ENCODE results near the gene PFKFB1.

PFKFB1 gene

DNA sequence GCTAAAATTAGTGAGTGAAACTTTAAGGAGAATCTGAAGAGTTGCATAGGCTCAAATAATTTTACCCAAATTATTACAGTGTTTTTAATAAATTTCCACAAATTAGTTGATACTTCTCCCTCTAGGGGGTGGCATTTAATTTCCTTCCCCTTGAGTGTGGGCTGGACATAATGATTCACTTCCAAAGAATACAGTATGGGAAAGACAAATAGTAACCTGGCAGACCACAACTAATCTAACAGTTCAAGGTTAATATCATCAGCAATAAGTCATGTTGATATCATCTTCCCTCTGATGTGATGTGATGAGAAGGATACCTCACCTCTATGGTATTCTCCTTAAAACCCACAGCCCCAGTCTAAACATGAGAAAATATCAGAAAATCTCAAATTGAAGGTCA is 15.5 kb downstream of the PFKFB1 start:
- H3K9me3 Mint-ChIP-seq: no peaks in the 10 kb centered on the region
- H3K27ac Mint-ChIP-seq (ENCODE audit: low read depth): no peak overlapping the region
- no peak overlapping the region for H3K4me3 Mint-ChIP-seq
- peaks cover 23% of the 10 kb centered on the region for H3K27me3 Mint-ChIP-seq
- H3K4me1 Mint-ChIP-seq: no peaks in the 10 kb centered on the region
- no peak for ATAC-seq (replicated peaks; ENCODE audit: extremely low read depth, poor library complexity, severe bottlenecking)
- no peaks in the 10 kb centered on the region for H3K36me3 Mint-ChIP-seq (ENCODE audit: insufficient read depth)
- DNase-seq (ENCODE audit: low spot score in 2 of 2): no peak

DNA sequence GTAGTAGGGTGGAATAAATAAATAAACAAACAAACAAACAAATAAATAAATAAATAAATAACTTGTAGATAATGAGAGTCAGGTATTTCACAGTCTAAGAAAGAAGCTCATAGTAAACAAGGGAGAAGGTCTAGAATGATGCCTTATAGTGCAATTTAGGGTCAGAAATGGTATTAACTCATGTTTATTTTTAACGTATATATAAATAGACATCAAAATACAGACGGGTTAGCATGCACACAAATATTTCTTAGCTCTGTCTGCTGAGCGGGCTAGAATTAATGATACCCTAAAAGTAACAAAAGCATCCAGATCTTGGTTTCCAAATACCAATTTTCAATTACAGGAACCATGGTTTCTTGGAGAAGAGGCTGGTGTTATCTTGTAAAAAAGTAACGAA is 16.6 kb downstream of the PFKFB1 start:
- Mint-ChIP-seq H3K4me1 (no peaks in the 10 kb centered on the region), H3K27me3 (peaks cover 32% of the 10 kb centered on the region), H3K36me3 (ENCODE audit: insufficient read depth) (no peaks in the 10 kb centered on the region), H3K4me3 (no peak overlapping the region), H3K27ac (ENCODE audit: low read depth) (no peak overlapping the region), H3K9me3 (no peaks in the 10 kb centered on the region)
- DNase-seq (ENCODE audit: low spot score in 2 of 2) (no peak), ATAC-seq (replicated peaks; ENCODE audit: extremely low read depth, poor library complexity, severe bottlenecking) (no peak)

DNA sequence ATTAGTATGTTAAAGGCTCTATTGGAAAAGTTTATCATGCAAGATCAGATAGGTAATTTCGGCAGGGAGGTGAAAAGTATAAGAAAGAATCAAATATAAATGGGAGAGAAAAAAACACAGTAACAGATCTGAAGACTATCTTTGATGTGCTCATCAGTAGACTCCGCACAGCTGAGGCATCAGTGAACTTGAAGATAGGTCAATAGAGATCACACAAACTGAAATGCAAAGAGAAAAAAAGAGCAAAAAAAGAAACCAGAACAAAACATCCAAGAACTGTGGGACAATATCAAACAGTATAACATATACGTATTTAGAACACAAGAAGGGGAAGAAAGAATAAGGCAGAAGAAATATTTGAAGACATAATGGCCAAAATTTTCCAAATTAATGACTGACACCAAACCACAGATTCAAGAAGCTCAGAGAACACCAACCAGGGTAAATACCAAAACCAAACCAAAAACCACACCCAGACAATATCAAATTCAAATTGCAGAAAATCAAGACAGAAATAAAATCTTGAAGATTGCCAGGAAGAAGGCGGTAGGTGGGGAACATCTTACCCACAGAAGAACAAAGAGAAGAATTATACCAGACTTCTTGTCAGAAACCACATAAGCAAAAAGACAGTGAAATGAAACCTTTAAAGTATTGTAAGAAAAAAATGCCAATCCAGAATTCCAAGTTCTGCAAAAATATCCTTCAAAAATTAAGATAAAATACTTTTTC is 29.1 kb downstream of the PFKFB1 start:
- H3K27ac Mint-ChIP-seq (ENCODE audit: low read depth): peak overlapping the region; percentile 17
- ATAC-seq (replicated peaks; ENCODE audit: extremely low read depth, poor library complexity, severe bottlenecking) (no peak), DNase-seq (ENCODE audit: low spot score in 2 of 2) (no peak)
- no peaks in the 10 kb centered on the region for H3K9me3 Mint-ChIP-seq
- H3K4me3 Mint-ChIP-seq: no peak overlapping the region
- peaks cover 8% of the 10 kb centered on the region for H3K4me1 Mint-ChIP-seq
- H3K36me3 Mint-ChIP-seq (ENCODE audit: insufficient read depth): peaks cover 5% of the 10 kb centered on the region
- H3K27me3 Mint-ChIP-seq: no peaks in the 10 kb centered on the region

DNA sequence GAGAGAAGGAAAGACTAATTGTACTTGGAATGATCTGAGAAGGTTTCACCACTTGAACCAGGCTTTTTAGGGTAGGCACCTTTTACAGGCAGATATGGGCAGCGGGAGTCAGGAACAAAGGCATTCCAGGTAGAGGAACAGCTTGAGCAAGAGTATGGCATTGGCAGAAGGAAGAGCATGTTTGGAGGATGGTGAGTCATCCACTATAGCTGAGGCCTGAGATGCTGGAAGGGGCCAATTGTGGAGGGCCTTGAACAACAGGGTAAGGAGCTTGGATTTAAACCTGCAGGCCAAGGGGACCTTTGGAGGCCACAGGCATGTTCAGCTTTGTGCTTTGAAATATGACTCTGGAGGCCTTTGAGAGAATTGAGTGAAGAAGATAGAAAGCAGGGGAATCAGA is 32.2 kb downstream of the PFKFB1 start:
- DNase-seq (ENCODE audit: low spot score in 2 of 2) (no peak), ATAC-seq (replicated peaks; ENCODE audit: extremely low read depth, poor library complexity, severe bottlenecking) (no peak)
- Mint-ChIP-seq H3K27ac (ENCODE audit: low read depth) (no peak overlapping the region), H3K27me3 (no peaks in the 10 kb centered on the region), H3K4me1 (peaks cover 8% of the 10 kb centered on the region), H3K36me3 (ENCODE audit: insufficient read depth) (peaks cover 5% of the 10 kb centered on the region), H3K4me3 (no peak overlapping the region), H3K9me3 (no peaks in the 10 kb centered on the region)

DNA sequence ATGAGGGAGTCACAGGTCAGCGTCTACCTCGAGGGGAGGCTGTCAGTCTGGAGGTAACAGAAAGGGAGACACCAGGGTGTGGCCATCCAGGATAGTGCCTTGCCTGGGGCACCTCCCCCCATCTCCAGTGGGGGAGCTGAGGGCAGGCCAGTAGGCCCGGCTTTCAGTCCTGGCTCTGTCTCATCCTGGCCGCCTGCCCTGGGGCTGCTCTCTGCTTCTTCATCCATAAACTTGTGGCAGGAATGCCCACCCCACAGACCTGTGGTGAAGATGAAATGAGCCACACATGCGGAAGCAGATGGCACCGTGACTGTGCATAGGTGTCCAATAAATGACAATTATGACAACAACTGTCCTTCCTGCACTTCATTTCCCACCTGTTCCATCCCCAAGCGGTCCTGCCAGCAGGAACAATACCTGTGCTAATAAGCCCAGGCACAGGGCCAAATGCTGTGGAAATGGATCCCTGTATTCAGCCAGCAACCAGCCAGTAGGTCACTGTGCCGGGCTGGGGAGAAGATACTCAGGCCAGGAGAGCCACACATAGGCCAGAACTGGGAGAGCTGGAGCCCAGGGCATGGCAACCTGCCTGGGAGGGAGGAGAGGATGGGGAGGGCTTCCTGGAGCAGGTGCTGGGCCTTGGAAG is 43.1 kb downstream of the PFKFB1 start:
- Mint-ChIP-seq H3K4me1 (no peaks in the 10 kb centered on the region), H3K4me3 (no peak overlapping the region), H3K27me3 (no peaks in the 10 kb centered on the region), H3K9me3 (no peaks in the 10 kb centered on the region), H3K27ac (ENCODE audit: low read depth) (no peak overlapping the region), H3K36me3 (ENCODE audit: insufficient read depth) (peaks cover 2% of the 10 kb centered on the region)
- no peak for DNase-seq (ENCODE audit: low spot score in 2 of 2)
- no peak for ATAC-seq (replicated peaks; ENCODE audit: extremely low read depth, poor library complexity, severe bottlenecking)

DNA sequence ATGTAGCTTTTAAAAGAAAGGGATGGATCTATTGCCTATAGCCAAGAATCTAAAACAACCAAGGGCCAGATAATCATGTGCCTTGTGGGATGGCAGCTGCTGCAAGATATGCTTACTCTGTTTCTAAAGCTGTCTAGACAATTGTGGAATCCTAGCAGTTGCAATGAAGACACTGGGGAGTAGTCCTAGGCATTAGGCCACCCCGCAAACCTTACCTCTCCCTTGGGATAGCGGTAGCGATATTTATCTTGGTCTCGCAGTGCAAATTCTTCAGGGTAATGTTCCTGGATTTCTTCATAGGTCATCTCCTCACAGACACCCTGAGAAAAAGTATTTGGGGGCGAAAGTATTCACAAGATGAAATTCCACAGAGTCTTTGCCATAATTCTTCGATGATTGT is 48.8 kb downstream of the PFKFB1 start:
- Mint-ChIP-seq H3K4me3 (no peak overlapping the region), H3K36me3 (ENCODE audit: insufficient read depth) (peaks cover 2% of the 10 kb centered on the region)
- no peak for ATAC-seq (replicated peaks; ENCODE audit: extremely low read depth, poor library complexity, severe bottlenecking)

DNA sequence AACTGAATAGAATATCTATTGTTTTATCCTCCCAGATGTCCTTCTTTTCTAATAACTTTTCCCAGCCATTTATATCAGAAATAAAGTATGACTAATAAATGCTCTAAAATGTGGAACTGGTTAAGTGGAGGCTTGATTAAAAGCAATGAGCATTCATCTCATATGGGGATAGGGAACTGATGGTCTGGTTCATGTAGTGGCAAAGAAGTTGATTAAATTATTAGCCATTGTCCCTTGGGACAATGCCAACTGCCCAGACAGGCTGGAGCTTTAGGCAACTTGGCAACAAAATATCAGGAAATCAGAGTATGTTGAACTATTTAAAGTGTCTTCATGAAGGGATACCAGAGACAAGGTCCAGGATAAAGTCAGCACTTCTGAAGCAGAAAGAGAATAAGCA is 49.2 kb downstream of the PFKFB1 start:
- Mint-ChIP-seq H3K36me3 (ENCODE audit: insufficient read depth) (peaks cover 2% of the 10 kb centered on the region), H3K4me3 (no peak overlapping the region), H3K4me1 (no peaks in the 10 kb centered on the region), H3K27ac (ENCODE audit: low read depth) (no peak overlapping the region), H3K9me3 (no peaks in the 10 kb centered on the region), H3K27me3 (no peaks in the 10 kb centered on the region)
- DNase-seq (ENCODE audit: low spot score in 2 of 2) (no peak), ATAC-seq (replicated peaks; ENCODE audit: extremely low read depth, poor library complexity, severe bottlenecking) (no peak)

More for the DNA sequence above, 48.8 kb downstream of the PFKFB1 start:
- no peak overlapping the region for H3K27ac Mint-ChIP-seq (ENCODE audit: low read depth)
- no peaks in the 10 kb centered on the region for H3K4me1 Mint-ChIP-seq
- no peaks in the 10 kb centered on the region for H3K27me3 Mint-ChIP-seq
- no peaks in the 10 kb centered on the region for H3K9me3 Mint-ChIP-seq
- DNase-seq (ENCODE audit: low spot score in 2 of 2): no peak

DNA sequence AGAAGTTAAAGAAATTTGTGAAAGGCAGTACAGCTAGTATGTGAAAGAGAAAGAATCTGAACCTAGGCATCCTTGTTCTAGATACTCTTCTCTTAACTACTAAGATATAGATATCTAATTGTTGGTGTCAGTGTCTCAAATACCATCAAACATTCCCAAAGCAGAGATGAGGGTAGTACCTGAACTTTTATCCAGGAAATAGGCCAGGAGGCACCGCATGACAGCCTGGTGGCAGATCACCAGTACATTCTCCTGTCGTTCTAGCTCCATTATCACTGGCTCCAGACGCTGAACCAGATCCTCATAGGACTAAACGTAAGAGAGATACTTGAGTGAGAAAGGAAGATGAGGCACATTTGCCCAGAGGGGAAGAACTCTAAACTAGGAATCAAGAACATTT is 56.6 kb downstream of the PFKFB1 start:
- ATAC-seq (replicated peaks; ENCODE audit: extremely low read depth, poor library complexity, severe bottlenecking) (no peak), DNase-seq (ENCODE audit: low spot score in 2 of 2) (no peak)
- Mint-ChIP-seq H3K36me3 (ENCODE audit: insufficient read depth) (no peaks in the 10 kb centered on the region), H3K27me3 (no peaks in the 10 kb centered on the region), H3K4me1 (no peaks in the 10 kb centered on the region), H3K9me3 (no peaks in the 10 kb centered on the region), H3K27ac (ENCODE audit: low read depth) (no peak overlapping the region), H3K4me3 (no peak overlapping the region)

DNA sequence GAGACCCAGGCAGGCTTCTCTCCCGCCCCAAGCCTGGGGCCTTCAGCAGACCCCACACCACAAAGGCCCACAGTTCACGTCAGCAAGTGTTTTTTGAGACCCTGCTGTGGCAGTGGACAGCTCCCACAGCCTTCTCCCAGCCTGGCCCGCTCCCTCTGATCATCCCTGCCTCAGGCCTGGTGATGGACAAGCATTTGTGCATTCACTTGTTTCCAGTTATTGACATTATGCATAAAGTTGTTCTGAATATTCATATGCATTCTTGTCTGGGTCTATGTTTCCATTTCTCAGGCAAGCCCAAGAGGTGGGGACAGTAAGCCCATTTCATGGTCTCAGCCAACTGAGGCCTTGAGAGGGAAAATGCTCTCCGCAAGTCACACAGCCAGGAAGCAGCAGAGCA is 58.7 kb downstream of the PFKFB1 start:
- no peaks in the 10 kb centered on the region for H3K9me3 Mint-ChIP-seq
- DNase-seq (ENCODE audit: low spot score in 2 of 2) (no peak), ATAC-seq (replicated peaks; ENCODE audit: extremely low read depth, poor library complexity, severe bottlenecking) (no peak)
- no peaks in the 10 kb centered on the region for H3K27me3 Mint-ChIP-seq
- no peaks in the 10 kb centered on the region for H3K36me3 Mint-ChIP-seq (ENCODE audit: insufficient read depth)
- no peak overlapping the region for H3K4me3 Mint-ChIP-seq
- H3K4me1 Mint-ChIP-seq: no peaks in the 10 kb centered on the region
- H3K27ac Mint-ChIP-seq (ENCODE audit: low read depth): no peak overlapping the region

DNA sequence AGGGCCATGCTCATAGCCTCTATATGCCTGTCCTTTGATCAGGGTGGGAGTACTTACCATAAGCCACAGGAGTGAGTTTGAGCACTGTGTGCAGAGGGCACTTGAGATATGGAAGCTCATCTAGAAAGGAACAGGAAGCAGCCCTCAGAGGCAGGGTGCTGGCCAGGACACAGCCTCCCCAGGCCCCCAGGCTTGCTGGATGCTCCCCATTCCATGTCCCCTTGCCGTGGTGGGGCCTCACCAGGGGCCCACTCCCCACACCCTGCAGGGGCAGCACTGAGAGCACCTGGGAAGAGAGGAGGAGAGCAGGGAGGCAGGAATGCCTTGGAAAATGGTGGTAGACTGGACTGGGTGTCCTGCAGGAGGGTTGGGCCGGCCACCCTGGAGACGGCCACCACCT is 59.1 kb downstream of the PFKFB1 start:
- Mint-ChIP-seq H3K36me3 (ENCODE audit: insufficient read depth) (no peaks in the 10 kb centered on the region), H3K27ac (ENCODE audit: low read depth) (no peak overlapping the region), H3K27me3 (no peaks in the 10 kb centered on the region), H3K4me3 (no peak overlapping the region), H3K9me3 (no peaks in the 10 kb centered on the region), H3K4me1 (no peaks in the 10 kb centered on the region)
- DNase-seq (ENCODE audit: low spot score in 2 of 2) (no peak), ATAC-seq (replicated peaks; ENCODE audit: extremely low read depth, poor library complexity, severe bottlenecking) (no peak)

DNA sequence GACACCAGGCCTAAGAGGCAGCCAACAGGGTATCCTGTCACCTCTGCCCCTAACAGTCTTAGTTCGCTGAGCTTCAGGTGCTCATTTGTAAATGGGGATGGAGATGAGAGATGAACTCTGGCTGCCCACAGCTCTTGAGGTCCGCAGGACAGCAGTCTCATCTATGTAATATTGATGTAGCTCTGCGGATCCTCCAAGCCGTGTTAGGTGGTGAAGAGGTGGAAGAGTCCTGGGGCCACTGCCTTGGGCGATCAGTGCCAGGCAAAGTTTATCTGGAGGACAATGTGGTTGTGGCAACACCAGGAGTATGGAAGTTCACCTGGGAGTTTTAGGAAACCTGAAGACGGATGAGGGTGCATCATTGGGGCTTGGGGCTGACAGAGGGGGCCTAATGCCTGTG is 59.9 kb downstream of the PFKFB1 start:
- DNase-seq (ENCODE audit: low spot score in 2 of 2): no peak
- ATAC-seq (replicated peaks; ENCODE audit: extremely low read depth, poor library complexity, severe bottlenecking): no peak
- H3K27ac Mint-ChIP-seq (ENCODE audit: low read depth): no peak overlapping the region
- no peaks in the 10 kb centered on the region for H3K27me3 Mint-ChIP-seq
- H3K4me3 Mint-ChIP-seq: no peak overlapping the region
- no peaks in the 10 kb centered on the region for H3K36me3 Mint-ChIP-seq (ENCODE audit: insufficient read depth)
- H3K9me3 Mint-ChIP-seq: no peaks in the 10 kb centered on the region
- H3K4me1 Mint-ChIP-seq: no peaks in the 10 kb centered on the region

DNA sequence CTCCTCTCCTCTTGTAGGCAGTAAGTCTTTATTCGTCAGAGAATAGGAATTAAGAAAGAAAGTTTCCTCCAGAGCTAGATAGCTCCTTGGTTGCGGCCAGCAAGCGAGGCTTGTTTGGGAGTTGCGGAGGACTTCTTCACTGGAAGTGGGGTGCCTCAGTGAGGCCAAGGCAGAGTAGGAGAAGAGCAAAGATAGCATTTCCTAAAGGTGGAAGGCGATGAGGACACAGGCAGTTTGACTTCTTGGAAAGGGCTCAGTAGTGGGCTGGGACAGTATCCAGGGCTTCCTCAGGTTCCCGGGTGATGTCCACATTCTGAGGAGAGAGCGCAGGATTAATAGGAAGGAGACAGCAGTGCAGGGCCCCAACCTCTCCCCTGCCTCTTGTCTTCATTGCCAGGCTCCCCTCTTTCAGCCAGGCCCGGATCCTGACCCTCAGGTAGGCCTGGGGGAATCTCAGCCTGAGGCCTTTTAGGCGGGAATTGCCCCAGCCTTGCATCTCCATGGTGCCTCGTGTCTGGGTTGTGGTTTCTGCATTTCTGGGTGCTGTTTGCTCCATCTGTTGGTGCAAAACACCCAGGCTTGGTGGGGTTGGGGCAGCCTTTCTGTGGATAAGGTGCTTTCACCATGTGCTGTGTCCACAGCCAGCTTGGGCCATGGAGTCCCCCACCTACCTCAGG is 60.7 kb downstream of the PFKFB1 start:
- no peaks in the 10 kb centered on the region for H3K9me3 Mint-ChIP-seq

DNA sequence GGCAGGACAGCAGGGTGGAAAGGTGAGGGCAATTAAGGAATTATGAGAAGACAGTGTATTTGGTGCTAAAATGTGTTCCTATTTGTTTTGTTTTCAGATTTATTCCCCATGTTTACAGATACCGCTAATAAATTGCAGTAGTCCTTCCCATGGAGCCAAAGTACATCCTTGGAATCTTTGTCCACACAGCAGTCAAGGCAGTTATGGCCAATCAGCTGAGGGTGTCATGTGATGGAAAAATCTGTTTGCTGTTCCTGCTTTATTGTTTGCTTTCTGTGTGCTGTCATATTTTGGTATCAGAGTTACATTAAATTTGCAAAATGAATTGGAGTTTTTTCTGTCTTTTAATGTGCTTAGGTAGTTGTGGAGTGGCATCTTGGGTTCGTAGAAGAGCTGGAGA is 62.9 kb downstream of the PFKFB1 start:
- no peaks in the 10 kb centered on the region for H3K9me3 Mint-ChIP-seq
- H3K27me3 Mint-ChIP-seq: no peaks in the 10 kb centered on the region
- no peak overlapping the region for H3K27ac Mint-ChIP-seq (ENCODE audit: low read depth)
- ATAC-seq (replicated peaks; ENCODE audit: extremely low read depth, poor library complexity, severe bottlenecking) (no peak), DNase-seq (ENCODE audit: low spot score in 2 of 2) (no peak)
- H3K4me3 Mint-ChIP-seq: no peak overlapping the region
- no peaks in the 10 kb centered on the region for H3K4me1 Mint-ChIP-seq
- no peaks in the 10 kb centered on the region for H3K36me3 Mint-ChIP-seq (ENCODE audit: insufficient read depth)

More for the DNA sequence above, 60.7 kb downstream of the PFKFB1 start:
- Mint-ChIP-seq H3K36me3 (ENCODE audit: insufficient read depth) (no peaks in the 10 kb centered on the region), H3K4me3 (no peak overlapping the region), H3K27ac (ENCODE audit: low read depth) (no peak overlapping the region), H3K27me3 (no peaks in the 10 kb centered on the region), H3K4me1 (no peaks in the 10 kb centered on the region)
- ATAC-seq (replicated peaks; ENCODE audit: extremely low read depth, poor library complexity, severe bottlenecking) (no peak), DNase-seq (ENCODE audit: low spot score in 2 of 2) (no peak)

Measured in central memory CD8-positive, alpha-beta T cell (primary cell).